Caco-2 (cell line): ENCODE measurements around the gene NENF. TPM values are rescaled to one million over a fixed set of nuclear protein-coding genes. Genes with fewer than 3 reads are reported as not detected.
"Not testable (repeated sequence)": the region's sequence is repeated elsewhere in the genome, so short reads cannot be mapped to it uniquely, and the experiment has no call there.

Experiments
- BruUV-seq: library from RNA; stranded (reverse); fragments of 400-500 nt; replicated peaks from 2 replicates; lab custom pipeline; 2021; lab: Mats Ljungman, UMichigan
- CTCF ChIA-PET: fragments of 300-600 bp; sonication (Branson Sonifier 250); formaldehyde crosslinking; loops from one replicate; lab custom pipeline; 2022; ENCODE audit warnings: antibody characterized with exemption; lab: Charles Lee
- POLR2A ChIA-PET: fragments of 300-600 bp; sonication (Branson Sonifier 250); formaldehyde crosslinking; loops from one replicate; lab custom pipeline; 2022; ENCODE audit warnings: antibody characterized with exemption; lab: Charles Lee
- DNase-seq, 2 experiments: peaks; one replicate each; pipeline versions ENCODE4 v3.0.0 to v3.0.0-alpha.2; 2020 to 2022
- H3K27me3 ChIP-seq: replicated peaks from 2 replicates; pipeline ENCODE4 v1.6.0; 2011; ENCODE audit warnings: low read length; ENCODE audit not compliant: control insufficient read depth, insufficient read depth
- H3K36me3 ChIP-seq: 2 replicates; pipeline ENCODE4 v1.5.1; 2011; ENCODE audit warnings: low read length; ENCODE audit not compliant: control insufficient read depth, insufficient read depth
- H3K4me1 ChIP-seq: fragments of 250-450 bp; sonication (Bioruptor Pico); 2 replicates; pipeline ENCODE4 v1.5.1; 2020; ENCODE audit warnings: mild to moderate bottlenecking
- H3K4me3 ChIP-seq: 2 replicates; pipeline ENCODE4 v1.5.1; 2011; ENCODE audit warnings: low read depth, mild to moderate bottlenecking, control low read depth, low read length
- H3K9me3 ChIP-seq: fragments of 250-450 bp; sonication (Bioruptor Pico); 2 replicates; pipeline ENCODE4 v1.5.1; 2020; ENCODE audit warnings: mild to moderate bottlenecking, moderate library complexity
- H3K27ac Mint-ChIP-seq: one replicate; pipeline ENCODE4 v1.8.0; 2022; ENCODE audit warnings: mixed read lengths; ENCODE audit not compliant: unreplicated experiment
- H3K27me3 Mint-ChIP-seq: one replicate; pipeline ENCODE4 v1.8.0; 2022; ENCODE audit warnings: mixed read lengths; ENCODE audit not compliant: insufficient read depth, unreplicated experiment
- H3K36me3 Mint-ChIP-seq: one replicate; pipeline ENCODE4 v1.8.0; 2022; ENCODE audit warnings: mild to moderate bottlenecking, mixed read lengths; ENCODE audit not compliant: insufficient read depth, unreplicated experiment
- H3K4me1 Mint-ChIP-seq: one replicate; pipeline ENCODE4 v1.8.0; 2022; ENCODE audit warnings: low read depth, mixed read lengths; ENCODE audit not compliant: unreplicated experiment
- H3K4me3 Mint-ChIP-seq: one replicate; pipeline ENCODE4 v1.8.0; 2022; ENCODE audit warnings: mild to moderate bottlenecking, moderate library complexity, mixed read lengths; ENCODE audit not compliant: unreplicated experiment
- H3K9me3 Mint-ChIP-seq: one replicate; pipeline ENCODE4 v1.8.0; 2022; ENCODE audit warnings: mixed read lengths; ENCODE audit not compliant: unreplicated experiment
- intact Hi-C: fragments of 100-400 bp; cut with micrococcal nuclease; formaldehyde crosslinking; loops from one replicate; pipeline ENCODE4 v1.10.0; 2022; ENCODE audit not compliant: unreplicated experiment
- total RNA-seq: library from RNA; stranded (reverse); gene quantifications from 2 replicates; pipeline ENCODE4 v1.2.3, GENCODE V29; 2022
- TF ChIP-seq, protein P1 (sequence below), 2 experiments: fragments of 200-600 bp in 1 of 2; IDR thresholded peaks; 1 replicate in 1 of 2; 2 replicates in 1 of 2; pipeline versions ENCODE4 v1.5.1 to v1.8.0; 2011 to 2022; ENCODE audit warnings: antibody characterized with exemption in 1 of 2, control low read depth in 1 of 2, inconsistent platforms in 1 of 2, low read depth in 1 of 2, low read length in 1 of 2, mild to moderate bottlenecking in 1 of 2, moderate library complexity in 1 of 2; ENCODE audit not compliant: insufficient read depth in 1 of 2, severe bottlenecking in 1 of 2, unreplicated experiment in 1 of 2

The NENF gene
- total RNA-seq, 1 experiment from 2014 or later = 90.1 TPM

DNA sequence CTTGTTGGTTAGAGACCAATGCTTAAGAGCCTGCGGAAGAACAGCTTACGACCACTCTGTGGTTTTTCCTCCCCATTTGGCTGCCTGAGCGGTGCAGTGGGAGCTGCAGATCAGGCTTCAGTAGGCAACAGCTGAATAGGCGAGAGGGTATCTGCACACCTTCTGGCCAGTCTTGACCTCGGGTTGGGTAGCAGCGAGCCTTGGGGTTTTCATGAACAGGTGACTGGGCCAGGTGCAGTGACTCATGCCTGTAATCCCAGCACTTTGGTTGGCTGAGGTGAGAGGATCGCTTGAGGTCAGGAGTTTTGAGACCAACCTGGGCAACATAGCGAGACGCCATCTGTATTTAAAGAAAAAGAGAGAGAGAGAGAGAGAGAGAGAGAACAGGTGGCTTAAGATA, 41.0 kb downstream of the NENF start:
- Mint-ChIP-seq H3K27me3 (no peaks in the 10 kb centered on the region), H3K27ac (no peak overlapping the region), H3K9me3 (no peaks in the 10 kb centered on the region), H3K4me3 (no peak overlapping the region), H3K4me1 (peaks cover 14% of the 10 kb centered on the region), H3K36me3 (peaks cover 13% of the 10 kb centered on the region)
- TF ChIP-seq, protein P1, sequence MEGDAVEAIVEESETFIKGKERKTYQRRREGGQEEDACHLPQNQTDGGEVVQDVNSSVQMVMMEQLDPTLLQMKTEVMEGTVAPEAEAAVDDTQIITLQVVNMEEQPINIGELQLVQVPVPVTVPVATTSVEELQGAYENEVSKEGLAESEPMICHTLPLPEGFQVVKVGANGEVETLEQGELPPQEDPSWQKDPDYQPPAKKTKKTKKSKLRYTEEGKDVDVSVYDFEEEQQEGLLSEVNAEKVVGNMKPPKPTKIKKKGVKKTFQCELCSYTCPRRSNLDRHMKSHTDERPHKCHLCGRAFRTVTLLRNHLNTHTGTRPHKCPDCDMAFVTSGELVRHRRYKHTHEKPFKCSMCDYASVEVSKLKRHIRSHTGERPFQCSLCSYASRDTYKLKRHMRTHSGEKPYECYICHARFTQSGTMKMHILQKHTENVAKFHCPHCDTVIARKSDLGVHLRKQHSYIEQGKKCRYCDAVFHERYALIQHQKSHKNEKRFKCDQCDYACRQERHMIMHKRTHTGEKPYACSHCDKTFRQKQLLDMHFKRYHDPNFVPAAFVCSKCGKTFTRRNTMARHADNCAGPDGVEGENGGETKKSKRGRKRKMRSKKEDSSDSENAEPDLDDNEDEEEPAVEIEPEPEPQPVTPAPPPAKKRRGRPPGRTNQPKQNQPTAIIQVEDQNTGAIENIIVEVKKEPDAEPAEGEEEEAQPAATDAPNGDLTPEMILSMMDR (IDR thresholded peaks at IDR 0.05; ENCODE audit: insufficient read depth in 1 of 2, low read depth in 1 of 2, low read length in 1 of 2, severe bottlenecking in 1 of 2, unreplicated experiment in 1 of 2) = no peak
- DNase-seq = no peak
- Histone ChIP-seq H3K36me3 (no peaks in the 10 kb centered on the region), H3K9me3 (no peaks in the 10 kb centered on the region), H3K27me3 (no peaks in the 10 kb centered on the region), H3K4me1 (no peaks in the 10 kb centered on the region), H3K4me3 (no peak overlapping the region)
- ChIA-PET CTCF (no interaction called here), POLR2A (no interaction called here)
- BruUV-seq = no TSS peak
- intact Hi-C loops = no loop called here

DNA sequence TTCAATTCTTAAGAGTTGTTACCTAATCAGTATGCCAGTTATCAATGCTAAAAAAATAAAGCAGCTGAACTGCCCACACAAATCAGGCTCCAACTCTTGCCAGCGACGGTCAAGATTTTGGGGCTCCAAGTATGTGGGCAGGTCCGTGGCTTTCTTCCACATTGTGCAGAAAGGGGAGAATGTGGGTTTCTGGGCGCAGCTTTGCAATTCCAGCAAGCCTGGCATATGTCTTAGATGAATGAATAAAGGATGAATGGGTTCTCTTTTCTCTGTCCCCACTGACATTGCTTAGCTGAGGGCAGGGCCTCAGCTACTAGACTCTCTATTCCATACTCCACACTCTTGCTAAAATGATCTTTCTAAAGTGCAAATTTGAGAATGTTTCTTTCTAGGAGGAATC, 42.4 kb downstream of the NENF start:
- Histone ChIP-seq H3K4me1 (no peaks in the 10 kb centered on the region), H3K9me3 (no peaks in the 10 kb centered on the region), H3K4me3 (no peak overlapping the region), H3K27me3 (no peaks in the 10 kb centered on the region), H3K36me3 (no peaks in the 10 kb centered on the region)
- intact Hi-C loops = loop anchor here (5.0 kb wide), 1 partner anchor 522 kb away; no protein-coding TSS in a partner anchor
- TF ChIP-seq, protein P1 (IDR thresholded peaks at IDR 0.05; ENCODE audit: insufficient read depth in 1 of 2, low read depth in 1 of 2, low read length in 1 of 2, severe bottlenecking in 1 of 2, unreplicated experiment in 1 of 2) = no peak
- Mint-ChIP-seq H3K4me1 (peaks cover 7% of the 10 kb centered on the region), H3K4me3 (no peak overlapping the region), H3K27ac (no peak overlapping the region), H3K9me3 (no peaks in the 10 kb centered on the region), H3K36me3 (no peaks in the 10 kb centered on the region), H3K27me3 (no peaks in the 10 kb centered on the region)
- no TSS peak for BruUV-seq
- DNase-seq = no peak
- POLR2A ChIA-PET = no interaction called here
- CTCF ChIA-PET = no interaction called here

DNA sequence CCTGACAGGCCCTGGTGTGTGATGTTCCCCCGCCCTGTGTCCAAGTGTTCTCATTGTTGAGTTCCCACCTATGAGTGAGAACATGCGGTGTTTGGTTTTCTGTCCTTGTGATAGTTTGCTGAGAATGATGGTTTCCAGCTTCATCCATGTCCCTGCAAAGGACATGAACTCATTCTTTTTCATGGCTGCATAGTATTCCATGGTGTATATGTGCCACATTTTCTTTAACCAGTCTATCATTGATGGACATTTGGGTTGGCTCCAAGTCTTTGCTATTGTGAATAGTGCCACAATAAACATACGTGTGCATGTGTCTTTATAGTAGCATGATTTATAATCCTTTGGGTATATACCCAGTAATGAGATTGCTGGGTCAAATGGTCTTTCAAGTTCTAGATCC, 43.1 kb downstream of the NENF start:
- H3K4me3 ChIP-seq, H3K36me3 Mint-ChIP-seq, H3K4me1 ChIP-seq, DNase-seq, POLR2A ChIA-PET, H3K27me3 Mint-ChIP-seq, H3K9me3 ChIP-seq, H3K4me3 Mint-ChIP-seq, H3K9me3 Mint-ChIP-seq, H3K4me1 Mint-ChIP-seq, H3K27ac Mint-ChIP-seq, CTCF ChIA-PET, BruUV-seq, H3K36me3 ChIP-seq, H3K27me3 ChIP-seq: not testable (repeated sequence)
- intact Hi-C loops = loop anchor here (2.0 to 5.0 kb wide), 2 partner anchors 91 to 521 kb away; no protein-coding TSS in a partner anchor
